SU-DHL-6 (cell line): ENCODE results near the gene MSANTD3.
"Not testable (repeated sequence)": the region's sequence is repeated elsewhere in the genome, so short reads cannot be mapped to it uniquely, and the experiment has no call there.

Experiments used
- H2AFZ ChIP-seq: fragments of 200-600 bp; sonication (generic); 2 replicates; pipeline ENCODE4 v1.6.1; 2014; ENCODE audit warnings: low read depth, mild to moderate bottlenecking, moderate library complexity, mixed read lengths, antibody characterized with exemption, low read length; ENCODE audit not compliant: severe bottlenecking
- H3F3A ChIP-seq: fragments of 200-600 bp; shearing (Covaris generic); 2 replicates; pipeline ENCODE4 v1.6.0; 2016; ENCODE audit warnings: antibody characterized with exemption, mild to moderate bottlenecking; ENCODE audit not compliant: insufficient read depth
- H3K27ac ChIP-seq: fragments of 200-600 bp; sonication (generic); 2 replicates; pipeline ENCODE4 v1.5.1; 2016; ENCODE audit warnings: low read depth, mild to moderate bottlenecking, low read length, moderate library complexity, mixed read lengths
- H3K27me3 ChIP-seq: fragments of 200-600 bp; sonication (generic), shearing (Covaris generic); 2 replicates; pipeline ENCODE4 v1.6.0; 2014; ENCODE audit warnings: mild to moderate bottlenecking, low read length
- H3K36me3 ChIP-seq: fragments of 200-600 bp; sonication (generic); 2 replicates; pipeline ENCODE4 v1.6.1; 2014; ENCODE audit warnings: mild to moderate bottlenecking, low read length, mixed read lengths
- H3K4me2 ChIP-seq: fragments of 300-600, 200-600 bp; shearing (Covaris generic), sonication (generic); 2 replicates; pipeline ENCODE4 v1.6.0; 2014; ENCODE audit warnings: low read length, low read depth, mild to moderate bottlenecking; ENCODE audit not compliant: poor library complexity, severe bottlenecking
- H3K4me3 ChIP-seq: fragments of 200-600 bp; sonication (generic); 2 replicates; pipeline ENCODE4 v1.5.1; 2014; ENCODE audit warnings: antibody characterized with exemption, low read length, mild to moderate bottlenecking, mixed read lengths; ENCODE audit not compliant: insufficient read depth, poor library complexity, severe bottlenecking
- H3K79me2 ChIP-seq: fragments of 200-600 bp; sonication (generic); 2 replicates; pipeline ENCODE4 v1.6.1; 2014; ENCODE audit warnings: mild to moderate bottlenecking, low read length, moderate library complexity; ENCODE audit not compliant: insufficient read depth
- H3K9ac ChIP-seq: fragments of 200-600 bp; sonication (generic); 2 replicates; pipeline ENCODE4 v1.7.0; 2014; ENCODE audit warnings: mild to moderate bottlenecking, low read length
- H3K9me2 ChIP-seq: fragments of 200-600 bp; sonication (generic); replicated peaks from 2 replicates; pipeline ENCODE4 v1.6.1; 2014; ENCODE audit warnings: low read length; ENCODE audit not compliant: insufficient read depth
- H3K9me3 ChIP-seq: fragments of 200-600 bp; sonication (generic); 2 replicates; pipeline ENCODE4 v1.6.1; 2014; ENCODE audit warnings: low read length, mixed read lengths; ENCODE audit not compliant: insufficient read depth
- H4K20me1 ChIP-seq: fragments of 200-600 bp; sonication (generic); 2 replicates; pipeline ENCODE4 v1.6.1; 2014; ENCODE audit warnings: low read depth, mild to moderate bottlenecking, antibody characterized with exemption, low read length, moderate library complexity, mixed read lengths
- EZH2phosphoT487 ChIP-seq: fragments of 200-600 bp; sonication (generic), shearing (Covaris generic); conservative IDR thresholded peaks from 2 replicates; pipeline ENCODE4 v1.6.1; 2018; ENCODE audit warnings: mild to moderate bottlenecking, antibody characterized with exemption, low read length, moderate library complexity, mixed read lengths
- TF ChIP-seq, protein P1 (sequence below): fragments of 200-600 bp; sonication (generic); IDR thresholded peaks from one replicate; pipeline ENCODE4 v1.5.1; 2017; ENCODE audit warnings: antibody characterized with exemption, mild to moderate bottlenecking, low read length, moderate library complexity; ENCODE audit not compliant: insufficient read depth, poor library complexity, severe bottlenecking

MSANTD3 gene

DNA sequence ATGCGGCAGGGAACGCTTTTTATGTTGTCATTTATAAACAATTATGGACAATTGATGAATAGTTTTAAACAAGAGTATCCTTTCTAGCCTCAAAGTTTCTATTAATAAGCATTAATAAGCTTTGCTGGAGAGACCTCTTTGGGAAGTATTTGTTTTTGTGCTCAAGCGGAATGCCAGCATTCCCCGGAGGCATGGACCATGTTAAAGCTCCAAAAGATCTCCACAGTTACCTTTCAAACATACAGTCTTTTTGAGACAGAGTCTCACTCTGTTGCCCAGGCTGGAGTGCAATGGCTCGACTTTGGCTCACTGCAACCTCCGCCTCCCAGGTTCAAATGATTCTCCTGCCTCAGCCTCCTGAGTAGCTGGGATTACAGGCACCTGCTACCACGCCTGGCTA is 9.6 kb downstream of the MSANTD3 start:
- no peaks in the 10 kb centered on the region for H3K9me3 ChIP-seq
- no peak overlapping the region for H2AFZ ChIP-seq
- H3K4me3 ChIP-seq: no peak overlapping the region
- H3K27ac ChIP-seq: no peak overlapping the region
- no peaks in the 10 kb centered on the region for H3F3A ChIP-seq
- no peaks in the 10 kb centered on the region for H3K9me2 ChIP-seq
- no peaks in the 10 kb centered on the region for H3K36me3 ChIP-seq
- H3K79me2 ChIP-seq: peaks cover 12% of the 10 kb centered on the region; the same call in 1 of the 2 replicates
- H3K9ac ChIP-seq: no peak overlapping the region
- TF ChIP-seq, protein P1, sequence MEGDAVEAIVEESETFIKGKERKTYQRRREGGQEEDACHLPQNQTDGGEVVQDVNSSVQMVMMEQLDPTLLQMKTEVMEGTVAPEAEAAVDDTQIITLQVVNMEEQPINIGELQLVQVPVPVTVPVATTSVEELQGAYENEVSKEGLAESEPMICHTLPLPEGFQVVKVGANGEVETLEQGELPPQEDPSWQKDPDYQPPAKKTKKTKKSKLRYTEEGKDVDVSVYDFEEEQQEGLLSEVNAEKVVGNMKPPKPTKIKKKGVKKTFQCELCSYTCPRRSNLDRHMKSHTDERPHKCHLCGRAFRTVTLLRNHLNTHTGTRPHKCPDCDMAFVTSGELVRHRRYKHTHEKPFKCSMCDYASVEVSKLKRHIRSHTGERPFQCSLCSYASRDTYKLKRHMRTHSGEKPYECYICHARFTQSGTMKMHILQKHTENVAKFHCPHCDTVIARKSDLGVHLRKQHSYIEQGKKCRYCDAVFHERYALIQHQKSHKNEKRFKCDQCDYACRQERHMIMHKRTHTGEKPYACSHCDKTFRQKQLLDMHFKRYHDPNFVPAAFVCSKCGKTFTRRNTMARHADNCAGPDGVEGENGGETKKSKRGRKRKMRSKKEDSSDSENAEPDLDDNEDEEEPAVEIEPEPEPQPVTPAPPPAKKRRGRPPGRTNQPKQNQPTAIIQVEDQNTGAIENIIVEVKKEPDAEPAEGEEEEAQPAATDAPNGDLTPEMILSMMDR: no peak
- TF ChIP-seq EZH2phosphoT487: no peak
- no peaks in the 10 kb centered on the region for H3K27me3 ChIP-seq
- H4K20me1 ChIP-seq: 0 out of 2 replicates have a peak, but pooled peaks cover 3% of the 10 kb centered on the region
- H3K4me2 ChIP-seq: no peak overlapping the region

DNA sequence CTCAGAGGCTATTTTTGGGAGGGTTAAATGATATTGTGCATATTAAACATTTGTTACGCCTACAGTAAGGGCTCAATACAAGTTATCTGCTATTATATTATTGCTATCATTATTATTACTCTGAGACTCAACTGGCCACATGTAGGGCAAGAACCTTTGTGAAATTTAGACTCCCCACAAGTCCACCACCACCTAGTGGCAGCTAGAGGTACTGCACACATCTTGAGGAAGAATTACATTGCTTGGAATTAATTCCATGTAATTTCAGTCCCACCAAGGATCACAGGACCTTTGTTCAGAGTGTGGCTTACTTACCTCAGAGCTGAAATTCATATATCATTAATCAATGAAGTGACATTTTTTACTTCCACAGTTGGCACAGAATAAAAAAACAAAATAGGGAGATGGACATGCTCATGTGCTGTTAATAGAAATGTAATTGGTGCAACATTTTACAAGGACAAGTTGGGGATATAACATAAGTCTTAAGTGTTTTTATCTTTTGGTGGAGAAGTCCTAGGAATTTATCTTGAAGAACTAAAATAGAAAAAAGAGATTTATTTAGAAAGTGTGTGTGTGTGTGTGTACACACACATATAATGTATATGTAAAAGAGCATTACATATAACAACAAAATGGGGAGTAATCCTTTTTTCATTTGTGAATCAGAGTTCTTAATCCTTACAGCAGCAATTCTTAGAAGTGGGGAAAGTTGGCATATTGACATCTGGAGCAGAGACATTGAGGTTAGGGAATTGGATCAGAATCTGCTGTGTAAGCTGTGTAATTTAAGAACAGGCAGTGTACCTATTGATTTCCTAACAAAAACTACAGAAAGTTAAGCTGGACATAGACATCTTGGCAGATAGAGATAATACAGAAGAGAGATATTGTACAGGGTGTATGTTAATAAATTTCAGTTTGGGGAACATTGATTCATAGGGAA is 11.2 kb downstream of the MSANTD3 start:
- no peaks in the 10 kb centered on the region for H3F3A ChIP-seq
- peaks cover 12% of the 10 kb centered on the region; the same call in 1 of the 2 replicates for H3K79me2 ChIP-seq
- no peaks in the 10 kb centered on the region for H3K27me3 ChIP-seq
- H3K9me3 ChIP-seq: no peaks in the 10 kb centered on the region
- H3K4me2 ChIP-seq: no peak overlapping the region
- no peak overlapping the region for H2AFZ ChIP-seq
- no peak overlapping the region for H3K9ac ChIP-seq
- H3K4me3 ChIP-seq: no peak overlapping the region
- no peaks in the 10 kb centered on the region for H3K9me2 ChIP-seq
- H3K27ac ChIP-seq: no peak overlapping the region
- no peak for TF ChIP-seq EZH2phosphoT487
- TF ChIP-seq, protein P1: peak; percentile 86
- H4K20me1 ChIP-seq: 0 out of 2 replicates have a peak, but pooled peaks cover 3% of the 10 kb centered on the region
- no peaks in the 10 kb centered on the region for H3K36me3 ChIP-seq

DNA sequence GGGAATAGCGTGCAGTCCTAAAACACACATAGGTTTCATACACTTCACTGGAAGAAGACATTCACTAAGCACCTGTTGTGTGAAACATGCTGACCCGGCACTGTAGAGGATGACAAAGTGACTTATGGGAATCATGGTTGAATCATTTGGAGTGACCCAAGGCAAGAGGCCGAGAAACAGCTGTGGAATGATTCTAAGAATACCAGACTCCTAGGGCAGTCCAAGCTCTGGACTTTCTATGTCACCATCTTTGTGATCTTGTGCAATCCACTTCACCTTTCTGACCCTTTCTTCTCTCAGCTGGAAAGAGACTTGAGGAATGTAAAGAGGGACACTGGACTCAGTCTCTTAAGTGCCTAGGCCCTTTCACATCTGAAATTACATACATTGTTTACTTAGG is 13.1 kb downstream of the MSANTD3 start:
- no peak overlapping the region for H3K4me3 ChIP-seq
- H3K36me3 ChIP-seq: no peaks in the 10 kb centered on the region
- no peaks in the 10 kb centered on the region for H3F3A ChIP-seq
- H3K27me3 ChIP-seq: no peaks in the 10 kb centered on the region
- H3K4me2 ChIP-seq: no peak overlapping the region
- H3K79me2 ChIP-seq: peaks cover 12% of the 10 kb centered on the region; the same call in 1 of the 2 replicates
- no peaks in the 10 kb centered on the region for H3K9me3 ChIP-seq
- no peak overlapping the region for H3K27ac ChIP-seq
- no peaks in the 10 kb centered on the region for H3K9me2 ChIP-seq
- 0 out of 2 replicates have a peak, but pooled peaks cover 3% of the 10 kb centered on the region for H4K20me1 ChIP-seq
- no peak overlapping the region for H3K9ac ChIP-seq
- H2AFZ ChIP-seq: no peak overlapping the region
- TF ChIP-seq EZH2phosphoT487: no peak
- TF ChIP-seq, protein P1: no peak

DNA sequence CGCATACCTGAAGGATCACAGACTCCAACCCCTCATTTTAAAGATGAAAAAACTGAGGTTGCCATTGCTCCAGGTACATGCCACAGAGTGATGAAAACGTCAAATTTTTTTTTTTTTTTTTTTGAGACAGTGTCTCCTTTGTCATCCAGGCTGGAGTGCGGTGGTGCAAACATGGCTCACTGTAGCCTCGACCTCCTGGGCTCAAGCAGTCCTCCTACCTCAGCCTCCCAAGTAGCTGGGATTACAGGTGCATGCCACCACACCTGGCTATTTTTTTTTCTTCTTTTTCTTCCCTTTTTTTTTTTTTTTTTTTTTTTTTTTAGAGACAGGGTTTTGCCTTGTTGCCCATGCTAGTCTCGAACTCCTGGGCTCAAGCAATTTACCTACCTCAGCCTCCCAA is 13.5 kb downstream of the MSANTD3 start:
- H4K20me1 ChIP-seq, H3K9me3 ChIP-seq, H3F3A ChIP-seq, H3K27me3 ChIP-seq, H2AFZ ChIP-seq, H3K27ac ChIP-seq, H3K9ac ChIP-seq, H3K4me3 ChIP-seq, H3K4me2 ChIP-seq, H3K36me3 ChIP-seq, H3K9me2 ChIP-seq: not testable (repeated sequence)
- H3K79me2 ChIP-seq: peaks cover 12% of the 10 kb centered on the region; the same call in 1 of the 2 replicates
